Stimulated activated CD4-positive, alpha-beta T cell treated with anti-CD3 and anti-CD28 coated beads, TNF-alpha, amount 100 ng/mL, for 48 hours (primary cell): ENCODE results near the gene B3GALT4.
A peak's percentile ranks its signal among the peaks of the same experiment; 100 is the strongest.
"Not testable (repeated sequence)": the region's sequence is repeated elsewhere in the genome, so short reads cannot be mapped to it uniquely, and the experiment has no call there.

ENCODE experiments used
- DNase-seq, 3 donors: peaks; one replicate each; pipeline ENCODE4 v3.0.0-alpha.2; 2020; ENCODE audit warnings: low read depth in 3 of 3

Gene B3GALT4, protein sequence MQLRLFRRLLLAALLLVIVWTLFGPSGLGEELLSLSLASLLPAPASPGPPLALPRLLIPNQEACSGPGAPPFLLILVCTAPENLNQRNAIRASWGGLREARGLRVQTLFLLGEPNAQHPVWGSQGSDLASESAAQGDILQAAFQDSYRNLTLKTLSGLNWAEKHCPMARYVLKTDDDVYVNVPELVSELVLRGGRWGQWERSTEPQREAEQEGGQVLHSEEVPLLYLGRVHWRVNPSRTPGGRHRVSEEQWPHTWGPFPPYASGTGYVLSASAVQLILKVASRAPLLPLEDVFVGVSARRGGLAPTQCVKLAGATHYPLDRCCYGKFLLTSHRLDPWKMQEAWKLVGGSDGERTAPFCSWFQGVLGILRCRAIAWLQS

DNA sequence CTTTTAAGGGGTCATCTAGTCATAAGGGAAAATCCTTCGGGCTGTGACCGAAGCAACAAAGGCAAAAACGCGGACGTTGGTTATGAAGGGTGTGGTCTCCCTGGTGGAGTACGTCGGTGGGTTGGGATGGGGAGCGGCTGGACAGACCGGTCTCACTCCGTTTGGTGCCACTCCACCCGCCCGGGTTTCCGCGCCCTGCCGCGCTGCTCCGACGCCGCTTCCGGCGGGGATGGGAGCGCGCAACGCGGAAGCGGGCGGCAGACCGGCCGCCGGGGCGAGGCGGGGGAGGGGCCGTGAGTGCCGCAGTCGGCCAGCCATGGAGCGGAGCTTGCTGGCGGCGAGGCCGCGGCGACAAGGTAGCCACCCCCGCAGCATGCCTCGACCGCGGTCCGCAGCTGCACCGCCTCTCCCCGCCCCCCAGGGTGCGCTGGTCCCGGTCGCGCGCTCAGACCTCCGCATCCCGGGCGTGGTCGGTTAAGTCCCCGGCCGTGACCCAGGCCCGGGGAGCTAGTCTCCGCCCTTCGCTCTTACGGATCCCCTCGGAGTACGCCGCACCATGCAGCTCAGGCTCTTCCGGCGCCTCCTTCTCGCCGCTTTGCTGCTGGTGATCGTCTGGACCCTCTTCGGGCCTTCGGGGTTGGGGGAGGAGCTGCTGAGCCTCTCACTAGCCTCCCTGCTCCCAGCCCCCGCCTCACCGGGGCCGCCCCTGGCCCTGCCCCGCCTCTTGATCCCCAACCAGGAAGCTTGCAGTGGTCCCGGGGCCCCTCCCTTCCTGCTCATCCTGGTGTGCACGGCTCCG lies at the start of gene B3GALT4:
Gene B3GALT4 (plus strand): TSS at position 260 of the 799 bp plus-strand sequence. CDS start 297 bp downstream, at position 557.
- DNase-seq, result peak; percentile 65 to 75 (median 68)

DNA sequence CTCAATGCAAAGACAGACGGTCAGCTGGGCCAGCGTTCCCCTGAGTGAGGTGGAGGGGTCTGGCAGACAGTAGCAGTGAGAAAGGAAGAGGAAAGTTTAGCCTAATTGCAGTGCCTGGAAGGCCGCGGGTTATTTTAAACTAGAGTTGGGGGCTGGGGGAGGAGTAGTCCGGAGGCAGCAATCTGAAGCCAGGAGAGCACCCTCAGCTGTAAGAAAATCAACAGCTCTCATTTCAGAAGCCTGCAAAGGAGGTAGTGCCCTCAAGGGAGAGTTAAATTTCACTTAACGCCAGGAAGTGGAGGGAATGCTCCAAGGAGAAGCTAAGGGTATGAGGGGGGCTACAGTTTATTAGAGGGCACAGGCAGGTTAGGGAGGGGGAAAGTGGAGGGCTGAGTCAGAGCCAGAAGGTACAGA lies 41.7 kb upstream of the B3GALT4 start:
- DNase-seq, result no peak

DNA sequence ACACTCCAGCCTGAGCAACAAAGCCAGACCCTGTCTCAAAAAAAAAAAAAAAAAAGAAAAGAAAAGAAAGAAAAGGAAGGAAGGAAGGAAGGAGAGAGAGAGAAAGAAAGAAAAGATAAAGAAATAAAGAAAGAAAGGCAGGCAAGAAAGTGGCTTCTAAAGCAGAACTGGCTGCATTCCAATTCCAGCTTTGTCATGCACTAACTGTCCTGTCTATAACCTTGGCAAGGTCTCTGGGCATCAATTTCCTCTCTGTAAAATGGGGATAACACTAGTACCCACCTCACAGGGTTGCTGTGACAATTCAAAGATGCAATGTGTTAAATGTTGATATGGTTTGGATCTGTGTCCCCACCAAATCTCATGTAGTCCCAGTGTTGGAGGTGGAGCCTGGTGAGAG lies 40.6 kb upstream of the B3GALT4 start:
- DNase-seq, result no peak

DNA sequence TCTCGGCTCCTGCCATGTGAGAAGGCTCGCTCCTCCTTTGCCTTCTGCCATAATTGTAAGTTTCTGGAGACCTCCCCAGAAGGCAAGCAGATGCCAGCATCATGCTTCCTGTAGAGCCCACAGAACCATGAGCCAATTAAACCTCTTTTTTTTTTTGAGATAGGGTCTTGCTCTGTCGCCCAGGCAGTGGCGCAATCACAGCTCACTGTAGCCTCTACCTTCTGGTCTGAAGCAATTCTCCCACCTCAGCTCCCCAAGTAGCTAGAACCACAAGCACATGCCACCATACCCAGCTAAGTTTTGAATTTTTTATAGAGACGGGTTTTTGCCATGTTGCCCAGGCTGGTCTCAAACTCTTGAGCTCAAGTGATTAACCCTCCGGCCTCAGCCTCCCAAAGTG lies 40.1 kb upstream of the B3GALT4 start:
- DNase-seq, result no peak

DNA sequence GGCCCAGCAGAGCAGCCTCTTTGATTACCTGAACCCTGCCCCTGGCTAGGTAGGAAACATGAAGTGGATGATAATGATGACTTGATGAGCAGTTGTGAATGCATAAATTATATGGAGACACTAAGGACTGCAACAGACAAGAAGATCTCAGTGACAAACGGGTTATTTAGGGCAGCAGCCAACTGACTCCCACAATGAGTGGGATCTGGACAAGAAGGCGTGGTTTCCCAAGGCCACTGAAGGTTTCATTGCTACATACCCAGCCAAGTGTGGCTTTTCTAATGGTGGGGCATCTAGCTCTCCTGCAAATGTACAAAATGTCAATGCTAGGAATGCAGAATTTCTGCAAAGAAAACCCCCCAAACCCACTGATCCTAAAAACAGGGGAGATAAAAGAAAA lies 39.2 kb upstream of the B3GALT4 start:
- no peak for DNase-seq

DNA sequence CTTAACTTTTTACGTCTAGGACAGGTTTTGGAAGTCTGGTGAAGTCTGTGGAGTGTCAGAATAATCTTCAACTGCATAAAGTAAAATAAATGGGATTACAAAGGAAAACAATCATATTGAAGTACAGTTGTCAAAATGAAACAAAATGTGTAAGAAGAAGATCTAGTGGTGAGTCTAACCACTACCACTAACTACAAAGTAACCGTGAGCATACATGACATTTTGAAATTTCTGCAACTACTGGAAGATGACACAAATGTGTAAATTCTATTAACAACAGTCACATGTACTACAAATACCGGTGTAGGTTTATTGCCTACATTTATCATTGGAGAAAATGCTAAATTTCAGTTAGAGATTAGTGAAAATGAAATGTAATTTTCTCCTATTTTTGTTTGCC lies 35.0 kb upstream of the B3GALT4 start:
- no peak for DNase-seq

DNA sequence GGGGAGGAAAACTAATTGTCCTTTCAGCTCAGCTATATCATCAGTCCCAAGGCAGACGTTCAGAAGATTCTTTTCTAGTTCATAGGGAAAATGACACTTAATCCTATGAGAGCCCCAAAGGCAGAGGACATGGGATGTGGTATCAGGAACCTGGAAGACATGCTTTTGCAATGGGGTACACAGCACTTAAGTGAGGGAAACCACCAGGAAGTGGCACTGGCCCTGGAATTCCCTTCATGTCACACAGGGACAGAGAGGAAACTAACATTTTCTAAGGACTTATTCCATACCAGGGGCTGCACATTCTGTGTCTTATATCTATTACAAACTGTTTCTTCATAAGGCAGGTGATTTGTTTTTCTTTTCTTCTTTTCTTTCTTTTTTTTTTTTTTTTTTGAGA lies 33.4 kb upstream of the B3GALT4 start:
- DNase-seq, result no peak

DNA sequence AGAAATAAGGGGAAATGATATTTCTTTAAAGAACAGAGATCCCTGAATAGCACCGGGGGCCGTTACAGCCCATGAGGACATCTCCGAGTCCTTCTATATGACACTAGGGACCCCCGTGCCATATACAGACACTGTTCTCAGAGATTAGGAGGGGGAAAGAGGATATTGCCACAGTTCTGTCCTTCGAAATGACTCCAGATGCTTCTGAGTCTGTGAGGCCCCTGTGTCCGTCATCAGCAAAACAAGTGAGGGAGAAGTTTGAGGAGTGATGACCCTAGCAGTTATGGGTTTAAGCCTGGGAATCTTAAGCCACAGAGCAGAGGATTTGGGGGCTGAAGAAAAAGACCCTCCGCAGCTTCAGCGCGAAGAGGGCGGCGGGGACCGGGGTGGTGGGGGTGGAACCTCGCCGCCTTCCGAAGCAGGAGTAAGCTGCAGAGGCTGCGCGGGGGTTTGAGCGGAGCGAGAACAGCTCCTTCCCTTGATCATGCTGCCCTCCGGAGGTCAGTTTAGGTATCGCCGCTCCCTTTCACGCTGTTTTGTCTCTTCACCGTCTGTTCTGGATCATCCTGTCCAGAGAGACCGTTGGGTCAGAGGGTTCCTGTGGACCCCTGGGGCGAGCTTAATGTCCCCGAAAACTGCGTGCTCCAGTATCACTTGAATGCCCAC lies 28.8 kb upstream of the B3GALT4 start:
- peak; percentile 82 to 91 (median 85) for DNase-seq

DNA sequence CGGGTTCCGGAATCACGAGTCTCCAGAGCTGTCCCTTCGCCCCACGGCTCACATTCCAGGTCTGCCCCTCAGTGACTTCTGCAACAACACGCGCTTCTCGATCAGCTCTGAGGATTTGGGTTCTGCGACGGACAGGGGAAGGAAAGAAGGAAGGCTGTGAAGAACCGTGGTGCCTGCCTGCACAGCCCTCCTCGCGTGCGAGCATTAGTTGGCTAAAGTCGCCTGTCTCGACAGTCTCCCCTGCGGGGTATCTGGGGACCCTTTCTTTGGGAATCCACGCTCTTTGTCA lies 28.3 kb upstream of the B3GALT4 start:
- peak in 1 of 3 donors; percentile 41 for DNase-seq

DNA sequence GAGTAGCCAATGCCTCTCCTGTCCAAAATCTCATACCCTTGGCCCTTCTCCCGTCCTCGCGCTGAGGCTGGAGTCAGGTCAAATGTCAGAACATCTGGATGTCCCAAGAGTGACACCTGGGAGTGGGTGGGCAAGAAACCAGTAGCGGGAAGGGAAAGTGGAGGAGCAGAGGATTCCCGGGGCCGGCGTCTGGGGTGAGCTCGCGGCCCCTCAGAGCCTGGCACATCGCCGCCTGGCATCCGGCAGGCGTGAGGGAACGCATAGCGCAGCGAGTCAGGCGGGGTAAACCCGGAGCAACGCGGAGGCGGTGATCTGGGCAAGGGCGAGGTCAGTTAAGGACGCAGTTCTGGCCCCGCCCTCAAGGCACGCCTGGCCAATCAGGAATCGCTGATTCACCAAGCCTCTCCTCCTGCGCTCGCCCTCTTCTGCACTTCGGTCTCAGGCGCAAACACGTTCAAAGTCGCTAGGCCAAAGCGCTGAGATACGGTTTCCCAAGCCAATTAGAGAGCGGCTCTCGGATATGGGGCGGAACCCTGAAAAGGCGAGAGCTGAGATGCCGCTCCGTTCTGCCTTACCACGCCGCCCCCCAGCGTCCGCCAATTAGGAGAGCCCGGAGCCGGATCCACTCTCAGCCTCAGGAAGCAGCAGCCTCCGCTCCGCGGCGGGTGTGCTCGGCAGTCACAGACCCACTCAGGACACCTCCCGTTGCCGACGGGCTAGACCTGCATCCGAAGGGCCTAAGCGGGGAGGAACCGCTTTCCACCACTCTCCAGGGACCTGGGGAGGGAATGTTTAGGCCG lies 27.8 kb upstream of the B3GALT4 start:
- peak; percentile 88 to 94 (median 94) for DNase-seq

DNA sequence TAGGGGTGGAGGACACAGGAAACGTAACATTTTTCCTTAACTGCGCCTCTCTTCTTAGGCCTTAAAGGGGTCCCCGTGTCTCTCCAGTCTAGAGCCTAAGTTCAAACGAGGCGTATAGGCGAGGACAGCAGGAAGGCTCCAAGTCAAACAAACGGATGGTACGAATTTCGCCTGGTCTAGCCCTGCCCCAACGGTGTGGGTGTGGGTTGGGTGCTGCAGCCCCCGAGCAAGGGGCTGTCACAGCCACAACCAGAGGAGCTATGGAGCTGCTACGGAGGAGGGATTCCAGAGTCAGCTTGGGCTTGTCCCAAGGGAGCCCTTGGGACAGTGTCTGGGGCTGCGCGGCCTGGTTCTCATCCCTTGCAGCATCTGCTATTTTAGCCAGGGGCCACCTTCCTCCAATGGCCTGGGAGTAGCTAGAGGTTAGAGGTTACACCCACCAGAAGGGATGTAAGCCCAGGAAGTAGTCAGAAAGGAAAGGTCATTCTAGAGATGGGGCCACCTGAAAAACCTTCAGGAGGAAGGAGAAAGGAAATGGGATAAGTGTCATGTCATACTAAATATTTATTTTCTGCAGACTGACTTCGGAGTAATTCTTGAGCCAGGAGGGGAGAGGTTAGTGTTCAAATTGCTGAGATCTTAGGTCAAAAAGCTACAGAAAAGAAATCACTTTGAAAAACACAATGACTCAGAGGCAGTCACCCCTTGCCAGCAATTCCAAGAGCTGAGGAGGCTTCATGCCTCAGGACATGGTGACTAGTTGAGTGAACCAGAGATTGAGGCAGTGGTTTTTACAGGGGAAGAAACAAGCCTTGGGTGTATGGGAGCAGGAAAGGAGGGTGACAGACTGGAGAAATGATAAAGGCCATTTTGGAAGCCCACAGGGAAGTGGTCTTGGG lies 26.9 kb upstream of the B3GALT4 start:
- DNase-seq, result no peak

DNA sequence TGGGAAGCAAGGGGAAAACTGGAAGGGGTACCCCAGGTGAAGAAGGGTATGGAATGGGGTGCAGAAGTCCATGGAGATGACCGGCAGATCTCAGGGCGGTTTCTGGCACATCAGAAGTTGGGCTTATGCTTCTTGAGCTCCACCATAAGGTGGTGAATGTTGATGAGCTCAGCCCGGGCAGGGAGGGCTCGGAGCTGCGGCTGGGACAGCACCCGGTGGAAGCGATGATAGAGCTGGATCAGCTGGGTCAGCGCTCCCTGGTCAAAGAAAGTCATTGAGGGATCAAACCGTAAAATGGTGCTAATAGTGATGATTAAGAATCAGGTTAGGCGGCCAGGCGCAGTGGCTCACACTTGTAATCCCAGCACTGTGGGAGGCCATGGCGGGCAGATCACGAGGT lies 26.2 kb upstream of the B3GALT4 start:
- DNase-seq, result no peak

DNA sequence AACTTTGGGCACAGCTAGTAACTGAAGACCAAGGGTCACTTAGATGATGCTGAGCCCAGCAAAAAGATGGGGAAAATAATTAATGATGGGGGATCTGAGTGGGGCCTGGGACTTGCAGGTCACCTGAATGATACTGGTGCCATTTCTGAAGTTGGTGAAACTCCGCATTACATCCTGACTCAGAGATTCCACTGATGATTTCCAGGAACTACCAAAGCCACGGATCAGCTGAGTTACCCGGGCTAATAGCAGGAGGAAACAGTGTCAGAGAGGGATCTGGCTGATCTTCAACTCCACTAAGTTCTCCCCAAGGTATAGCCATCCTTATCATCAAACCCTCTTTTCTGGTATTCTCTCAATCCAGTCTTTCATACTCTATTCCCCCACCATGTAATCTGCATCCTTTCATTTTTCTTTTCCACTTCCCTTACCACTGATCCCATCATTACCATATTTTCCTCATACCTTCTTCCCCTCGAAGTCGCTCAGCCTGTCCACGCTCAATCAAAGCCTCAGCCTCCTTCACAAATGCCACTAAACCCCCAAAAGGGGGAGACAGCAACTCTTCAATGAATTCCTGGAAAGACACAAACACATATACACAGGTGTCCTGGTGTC lies 25.4 kb upstream of the B3GALT4 start:
- DNase-seq, result no peak

DNA sequence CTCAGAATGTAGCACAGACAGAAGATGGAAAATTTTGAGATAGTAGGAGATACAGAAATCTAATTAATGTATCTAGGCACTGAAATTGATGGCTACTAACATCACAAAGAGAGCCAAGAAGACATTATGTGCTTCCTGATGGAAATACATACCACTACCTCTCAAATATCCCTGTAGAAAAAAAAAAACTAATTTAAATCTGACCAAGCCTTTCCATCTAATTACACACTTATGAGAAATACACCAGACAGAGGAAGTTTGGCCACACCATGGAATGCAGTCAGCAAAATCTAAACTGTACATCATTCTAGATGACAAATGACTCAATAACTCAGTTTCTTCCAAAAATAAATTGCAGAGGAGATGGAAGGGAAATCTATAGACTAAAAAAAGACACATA lies 24.2 kb upstream of the B3GALT4 start:
- DNase-seq, result no peak

DNA sequence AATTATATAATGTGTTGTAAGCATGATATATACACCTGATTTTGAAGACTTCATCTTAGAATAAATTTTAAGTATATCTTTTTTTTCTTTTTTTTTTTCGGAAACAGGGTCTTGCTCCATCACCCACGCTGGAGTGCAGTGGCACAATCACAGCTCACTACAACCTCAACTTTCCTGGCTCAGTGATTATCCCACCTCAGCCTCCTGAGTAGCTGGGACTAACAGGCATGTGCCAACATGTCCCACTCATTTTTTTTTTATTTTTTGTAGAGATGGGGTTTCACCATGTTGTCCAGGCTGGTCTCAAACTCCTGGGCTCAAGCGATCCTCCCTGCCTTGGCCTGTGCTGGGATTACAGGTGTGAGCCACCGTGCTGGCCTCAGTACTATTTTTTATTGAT lies 22.3 kb upstream of the B3GALT4 start:
- DNase-seq, result no peak

DNA sequence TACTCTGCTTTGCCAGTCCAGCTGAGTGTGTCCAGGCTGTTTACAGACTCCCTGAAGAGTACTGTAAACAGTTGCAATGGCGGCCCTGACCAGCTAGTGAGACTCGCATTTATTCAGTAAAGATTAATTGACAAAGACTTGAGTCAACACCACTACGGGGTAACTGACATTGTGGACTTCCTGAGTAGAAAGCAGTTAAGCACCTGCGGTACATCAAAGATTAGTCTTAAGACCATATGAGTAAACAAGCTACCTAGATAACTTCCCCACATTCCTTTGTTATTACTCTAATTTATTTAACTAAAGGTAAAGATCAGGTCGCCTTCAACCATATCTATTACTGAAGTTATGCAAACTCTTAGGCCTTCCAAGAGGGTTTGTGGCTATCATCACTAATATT lies 17.9 kb upstream of the B3GALT4 start:
- DNase-seq, result no peak

DNA sequence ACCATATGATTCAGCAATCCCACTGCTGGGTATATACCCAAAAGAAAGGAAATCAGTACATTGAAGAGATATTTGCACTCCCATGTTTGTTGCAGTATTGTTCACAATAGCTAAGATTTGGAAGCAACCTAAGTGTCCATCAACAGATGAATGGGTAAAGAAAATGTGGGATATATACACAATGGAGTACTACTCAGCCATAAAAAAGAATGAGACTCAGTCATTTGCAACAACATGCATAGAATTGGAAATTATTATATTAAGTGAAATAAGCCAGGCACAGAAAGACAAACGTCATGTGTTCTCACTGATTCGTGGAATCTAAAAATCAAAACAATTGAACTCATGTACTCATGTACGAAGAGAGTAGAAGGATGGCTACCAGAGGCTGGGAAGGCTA lies 14.4 kb upstream of the B3GALT4 start:
- not testable (repeated sequence) for DNase-seq

DNA sequence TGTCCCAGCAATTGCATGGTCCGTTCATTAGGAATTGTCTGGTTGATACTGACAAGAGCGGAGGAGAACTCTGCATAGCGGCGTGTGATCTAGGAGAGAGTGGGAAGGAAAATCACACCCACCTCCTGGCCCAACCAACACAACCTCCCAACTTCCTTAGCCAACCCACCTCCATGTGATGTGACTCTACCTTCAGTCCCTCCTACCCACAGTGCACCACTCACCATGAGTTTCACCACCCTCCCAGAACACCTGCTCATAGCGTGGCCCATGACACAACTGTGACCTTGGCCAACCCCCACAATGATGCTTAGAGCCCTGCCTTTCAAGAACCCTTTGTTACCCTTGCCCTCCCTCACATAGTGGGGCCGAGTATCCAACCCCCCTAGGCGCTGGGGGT lies 12.9 kb upstream of the B3GALT4 start:
- DNase-seq, result no peak

DNA sequence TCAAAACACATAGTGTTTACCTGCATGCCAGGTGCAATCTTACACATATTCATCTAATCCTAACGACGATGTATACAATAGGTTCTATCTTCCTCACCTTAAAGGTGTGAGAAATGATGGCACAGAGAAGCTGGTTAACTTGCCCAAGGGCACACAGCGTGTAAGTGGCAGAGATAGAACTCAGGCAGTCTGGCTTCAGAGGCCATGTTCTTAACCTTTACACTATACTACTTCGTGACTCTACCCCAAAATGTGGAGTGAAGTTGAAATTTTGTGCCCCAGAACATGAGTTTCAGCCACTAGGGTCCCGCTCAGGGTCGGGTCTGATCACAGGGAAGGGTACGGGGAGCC lies 5.8 kb upstream of the B3GALT4 start:
- no peak for DNase-seq

DNA sequence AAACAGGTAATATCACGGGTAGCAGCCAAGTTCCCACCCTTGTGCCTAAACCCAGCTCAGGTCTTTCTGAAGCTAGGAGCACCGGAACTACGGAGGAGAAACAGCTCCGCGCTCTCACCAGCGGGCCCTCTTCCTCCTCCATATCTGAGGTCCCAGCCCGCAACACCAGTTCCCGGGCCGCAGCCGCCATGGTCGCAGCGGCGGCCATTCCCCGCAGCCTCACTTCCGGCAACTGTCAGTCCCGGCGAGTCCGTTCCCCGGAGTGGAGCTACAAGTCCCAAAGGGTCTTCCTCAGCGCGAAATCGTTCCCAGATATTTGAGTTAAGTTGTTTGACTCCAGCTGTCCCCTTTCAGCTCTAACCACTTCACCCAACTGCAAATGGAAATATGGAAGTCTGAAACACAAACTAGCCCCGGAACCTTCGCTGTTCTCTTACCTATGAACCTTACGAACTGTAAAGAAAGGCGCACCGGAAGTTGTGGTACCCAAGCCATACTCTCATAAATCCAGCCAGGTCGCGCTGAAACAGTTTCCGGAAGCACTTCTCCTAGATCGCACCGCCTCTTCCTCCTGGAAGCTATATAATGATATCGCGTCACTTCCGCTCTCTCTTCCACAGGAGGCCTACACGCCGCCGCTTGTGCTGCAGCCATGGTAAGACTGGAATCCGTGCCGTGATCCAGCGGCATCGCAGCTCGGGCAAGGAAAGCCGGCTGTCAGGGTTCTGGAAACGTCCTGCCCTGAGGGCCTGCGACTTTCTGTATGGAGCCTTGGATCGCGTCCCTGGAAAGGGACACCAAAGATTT lies 5.3 kb upstream of the B3GALT4 start, which contains the start of the genes RPS18 and VPS52:
Gene RPS18 (plus strand): TSS at position 608 of the 807 bp plus-strand sequence. CDS start 45 bp downstream, at position 653.
Gene VPS52 (minus strand): TSS at position 409 of the 807 bp plus-strand sequence. CDS start 201 bp downstream, at position 208.
- peak; percentile 76 to 89 (median 88) for DNase-seq
